ENCODE measurements around the gene SF3A1. TPM values are rescaled to one million over a fixed set of nuclear protein-coding genes. Genes with fewer than 3 reads are reported as not detected.

Gene SF3A1
- total and polyA plus RNA-seq, 2 of the 13 experiments (the other 11 are each of a cell fraction or from before 2014, with no cell fraction given), result 10.0 to 22.0 TPM

GRCh38 chr22:30289141-30289979 lies 67.3 kb downstream of the SF3A1 start, which contains the start of gene CASTOR1 (continued):
- TF ChIP-seq ZFP37 (CRISPR knock-in tag; IDR thresholded peaks at IDR 0.05; ENCODE audit: borderline replicate concordance), result no peak
- no peak for TF ChIP-seq NR2F6 (IDR thresholded peaks at IDR 0.05)
- no peak for TF ChIP-seq NR2F6 (CRISPR knock-in tag; IDR thresholded peaks at IDR 0.05)
- TF ChIP-seq KDM2A (CRISPR knock-in tag; IDR thresholded peaks at IDR 0.05; ENCODE audit: borderline replicate concordance, low read depth), result peak; percentile 26; the same call in 1 of the 2 replicates
- TF ChIP-seq KMT2B (CRISPR knock-in tag; IDR thresholded peaks at IDR 0.05), result no peak
- 0 out of 2 replicates have a peak, but pooled peaks have one; percentile 30 for TF ChIP-seq ZNF547 (CRISPR knock-in tag; IDR thresholded peaks at IDR 0.05)
- peak; percentile 62 for TF ChIP-seq SP5 (CRISPR knock-in tag; IDR thresholded peaks at IDR 0.05; ENCODE audit: borderline replicate concordance, low read depth)
- no peak for TF ChIP-seq ZNF207 (IDR thresholded peaks at IDR 0.05; ENCODE audit: borderline replicate concordance)
- no peak for TF ChIP-seq FOXA1 (IDR thresholded peaks at IDR 0.05)
- no peak for TF ChIP-seq FOXA1 (CRISPR knock-in tag; IDR thresholded peaks at IDR 0.05)
- TF ChIP-seq FOSL2 (CRISPR knock-in tag; IDR thresholded peaks at IDR 0.05), result no peak
- no peak for TF ChIP-seq ATAD3A (CRISPR knock-in tag; IDR thresholded peaks at IDR 0.05)
- no peak; the same call in 1 of the 2 replicates for TF ChIP-seq PHF20 (CRISPR knock-in tag; IDR thresholded peaks at IDR 0.05)
- 0 out of 2 replicates have a peak, but pooled peaks have one; percentile 24 for TF ChIP-seq ATF7-NPFF (CRISPR knock-in tag; IDR thresholded peaks at IDR 0.05; ENCODE audit: low read depth)
- TF ChIP-seq ELF1 (CRISPR knock-in tag; IDR thresholded peaks at IDR 0.05), result no peak; the same call in 1 of the 2 replicates
- no peak for TF ChIP-seq ZNF839 (CRISPR knock-in tag; IDR thresholded peaks at IDR 0.05; ENCODE audit: borderline replicate concordance)
- TF ChIP-seq ZNF552 (CRISPR knock-in tag; IDR thresholded peaks at IDR 0.05; ENCODE audit: borderline replicate concordance), result 0 out of 2 replicates have a peak, but pooled peaks have one; percentile 29
- TF ChIP-seq RFX1 (IDR thresholded peaks at IDR 0.05), result no peak
- TF ChIP-seq GFI1 (CRISPR knock-in tag; IDR thresholded peaks at IDR 0.05; ENCODE audit: borderline replicate concordance), result 0 out of 2 replicates have a peak, but pooled peaks have one; percentile 12
- TF ChIP-seq MYPOP (CRISPR knock-in tag; IDR thresholded peaks at IDR 0.05), result no peak; the same call in 1 of the 2 replicates
- peak; percentile 75 for TF ChIP-seq ZFX (CRISPR knock-in tag; IDR thresholded peaks at IDR 0.05; ENCODE audit: low read depth)
- no peak for TF ChIP-seq BRD4 (CRISPR knock-in tag; IDR thresholded peaks at IDR 0.05)
- peak; percentile 90 for TF ChIP-seq HNRNPLL (IDR thresholded peaks at IDR 0.05; ENCODE audit: low read depth, low read length, poor library complexity, severe bottlenecking)
- no peak for TF ChIP-seq KAT8 (CRISPR knock-in tag; IDR thresholded peaks at IDR 0.05)
- 0 out of 2 replicates have a peak, but pooled peaks have one; percentile 23 for TF ChIP-seq ELF3 (CRISPR knock-in tag; IDR thresholded peaks at IDR 0.05)
- TF ChIP-seq MTA1 (CRISPR knock-in tag; IDR thresholded peaks at IDR 0.05; ENCODE audit: borderline replicate concordance), result no peak
- no peak; the same call in 1 of the 2 replicates for TF ChIP-seq DMAP1 (CRISPR knock-in tag; IDR thresholded peaks at IDR 0.05)
- 0 out of 2 replicates have a peak, but pooled peaks have one; percentile 24 for TF ChIP-seq THRA (CRISPR knock-in tag; IDR thresholded peaks at IDR 0.05; ENCODE audit: borderline replicate concordance)
- TF ChIP-seq ZNF790 (CRISPR knock-in tag; IDR thresholded peaks at IDR 0.05; ENCODE audit: borderline replicate concordance), result no peak
